Neural cell (in vitro differentiated cells): ENCODE measurements around the gene NHEJ1.

Experiments
- CTCF ChIP-seq: fragments of 450-650 bp; IDR thresholded peaks from 2 replicates; pipeline ENCODE4 v1.5.1; 2014; ENCODE audit warnings: antibody characterized with exemption, mild to moderate bottlenecking, moderate library complexity; ENCODE audit not compliant: poor library complexity, severe bottlenecking
- EP300 ChIP-seq: fragments of 450-650 bp; conservative IDR thresholded peaks from 2 replicates; pipeline ENCODE4 v1.6.1; 2014; ENCODE audit warnings: antibody characterized with exemption, mild to moderate bottlenecking, moderate library complexity; ENCODE audit not compliant: poor library complexity, severe bottlenecking
- EZH2 ChIP-seq: fragments of 200-600, 300-800 bp; shearing (Covaris generic), sonication (generic); IDR thresholded peaks from 2 replicates; pipeline ENCODE4 v1.6.1; 2014; ENCODE audit warnings: antibody characterized with exemption, low read length, borderline replicate concordance, mild to moderate bottlenecking; ENCODE audit not compliant: insufficient read depth, poor library complexity, severe bottlenecking
- MXI1 ChIP-seq: fragments of 450-650 bp; conservative IDR thresholded peaks from 2 replicates; pipeline ENCODE4 v1.6.1; 2014; ENCODE audit warnings: antibody characterized with exemption, mild to moderate bottlenecking; ENCODE audit not compliant: poor library complexity, severe bottlenecking
- POLR2AphosphoS5 ChIP-seq: IDR thresholded peaks from 2 replicates; pipeline ENCODE4 v1.6.1; 2012
- RAD21 ChIP-seq: fragments of 450-650 bp; conservative IDR thresholded peaks from 2 replicates; pipeline ENCODE4 v1.6.1; 2014; ENCODE audit warnings: antibody characterized with exemption, mild to moderate bottlenecking, moderate library complexity
- SMC3 ChIP-seq: fragments of 450-650 bp; conservative IDR thresholded peaks from 2 replicates; pipeline ENCODE4 v1.6.1; 2014; ENCODE audit warnings: antibody characterized with exemption, mild to moderate bottlenecking, moderate library complexity; ENCODE audit not compliant: poor library complexity
- TAF1 ChIP-seq: IDR thresholded peaks from 2 replicates; pipeline ENCODE4 v1.6.1; 2012; ENCODE audit warnings: low read depth

GRCh38 chr2:219180961-219181360 lies 20.3 kb upstream of the NHEJ1 start:
- no peak for TF ChIP-seq CTCF
- no peak for TF ChIP-seq POLR2AphosphoS5
- TF ChIP-seq MXI1, result no peak
- no peak for TF ChIP-seq TAF1
- no peak for TF ChIP-seq SMC3
- no peak for TF ChIP-seq RAD21
- no peak for TF ChIP-seq EZH2
- no peak for TF ChIP-seq EP300
